ENCODE data around the gene FAM117A. TPM values are rescaled to one million over a fixed set of nuclear protein-coding genes. Genes with fewer than 3 reads are reported as not detected.

Gene FAM117A
- total RNA-seq, 2 donors from 2014 or later = 22.4 to 36.4 TPM

DNA sequence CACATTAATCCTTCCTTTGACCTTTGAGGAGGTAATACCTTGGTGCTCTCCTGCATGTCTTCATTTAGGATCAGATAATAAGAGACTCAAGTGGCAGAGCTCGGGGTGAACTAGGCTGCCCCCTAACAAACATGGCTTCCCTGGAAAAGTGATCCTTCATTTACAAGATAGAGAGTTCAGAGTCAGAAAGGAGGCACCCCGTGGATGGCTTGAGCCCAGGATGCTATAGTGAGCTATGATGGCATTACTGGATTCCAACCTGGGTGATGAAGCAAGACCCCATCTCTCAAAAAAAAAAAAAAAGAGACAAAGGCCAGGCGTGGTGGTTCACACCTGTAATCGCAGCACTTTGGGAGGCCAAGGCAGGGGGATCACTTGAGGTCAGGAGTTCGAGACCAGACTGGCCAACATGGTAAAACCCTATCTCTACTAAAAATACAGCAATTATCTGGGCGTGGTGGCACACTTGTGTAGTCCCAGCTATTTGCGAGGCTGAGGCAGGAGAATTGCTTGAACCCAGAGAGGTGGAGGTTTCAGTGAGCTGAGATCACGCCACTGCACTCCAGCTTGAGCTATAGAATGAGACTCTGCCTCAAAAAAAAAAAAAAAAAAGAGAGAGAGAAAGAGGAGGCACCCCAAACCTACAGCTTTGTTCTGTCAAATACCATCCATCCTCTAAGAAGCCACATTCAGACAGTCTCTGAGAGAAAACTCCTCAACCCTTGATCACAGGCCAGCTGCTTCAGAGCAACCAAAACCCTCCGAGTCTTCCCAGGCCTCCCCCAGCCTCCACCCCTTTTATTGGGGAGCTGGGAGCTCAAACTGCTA, 7.4 kb downstream of the FAM117A start:
- H3K4me1 Mint-ChIP-seq (ENCODE audit: low read depth in 2 of 2) = peaks cover 62 to 72% of the 10 kb centered on the region in 2 donors
- ATAC-seq (no peak), DNase-seq (ENCODE audit: low spot score) (no peak)
- no peaks in the 10 kb centered on the region for H3K27me3 Mint-ChIP-seq
- H3K27ac Mint-ChIP-seq = peak overlapping the region; percentile 54 to 91
- no peaks in the 10 kb centered on the region for H3K36me3 Mint-ChIP-seq
- H3K9me3 Mint-ChIP-seq = no peaks in the 10 kb centered on the region
- H3K4me3 Mint-ChIP-seq = peak overlapping the region; percentile 20

DNA sequence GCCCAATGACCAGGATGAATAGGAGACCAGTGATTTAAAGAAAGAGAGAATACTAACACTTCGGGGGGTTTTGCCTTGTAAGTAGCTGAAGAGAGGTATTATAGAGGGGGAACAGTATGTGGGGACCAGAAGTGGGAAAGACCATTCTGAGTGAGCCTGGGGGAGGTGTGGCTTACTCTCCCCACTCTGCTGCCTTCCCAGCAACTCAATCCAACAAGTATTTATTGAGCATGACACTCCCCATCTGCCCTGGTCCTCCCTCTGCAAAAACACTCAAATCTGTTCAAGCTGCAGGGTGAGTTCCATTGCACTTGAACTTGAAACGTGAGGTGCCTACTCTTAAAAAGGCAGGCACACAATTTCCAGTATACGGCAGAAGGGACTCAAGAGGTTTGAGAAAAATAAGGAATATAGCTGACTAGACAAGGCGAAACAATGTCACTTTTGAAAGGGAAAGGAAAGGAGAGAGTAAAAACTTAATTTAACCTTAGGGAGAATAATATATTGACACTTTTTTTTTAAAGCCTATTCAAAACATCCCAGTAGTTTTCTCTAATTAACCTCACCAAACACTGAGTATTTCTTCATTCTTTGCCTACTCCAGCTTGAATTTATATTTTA, 8.2 kb downstream of the FAM117A start:
- Mint-ChIP-seq H3K27ac (peak overlapping the region; percentile 54 to 91), H3K27me3 (no peaks in the 10 kb centered on the region), H3K4me1 (ENCODE audit: low read depth in 2 of 2) (peaks cover 56 to 66% of the 10 kb centered on the region in 2 donors), H3K4me3 (peak overlapping the region; percentile 61), H3K36me3 (no peaks in the 10 kb centered on the region), H3K9me3 (no peaks in the 10 kb centered on the region)
- ATAC-seq (peak in 1 of 2 donors; percentile 3), DNase-seq (ENCODE audit: low spot score) (no peak)

DNA sequence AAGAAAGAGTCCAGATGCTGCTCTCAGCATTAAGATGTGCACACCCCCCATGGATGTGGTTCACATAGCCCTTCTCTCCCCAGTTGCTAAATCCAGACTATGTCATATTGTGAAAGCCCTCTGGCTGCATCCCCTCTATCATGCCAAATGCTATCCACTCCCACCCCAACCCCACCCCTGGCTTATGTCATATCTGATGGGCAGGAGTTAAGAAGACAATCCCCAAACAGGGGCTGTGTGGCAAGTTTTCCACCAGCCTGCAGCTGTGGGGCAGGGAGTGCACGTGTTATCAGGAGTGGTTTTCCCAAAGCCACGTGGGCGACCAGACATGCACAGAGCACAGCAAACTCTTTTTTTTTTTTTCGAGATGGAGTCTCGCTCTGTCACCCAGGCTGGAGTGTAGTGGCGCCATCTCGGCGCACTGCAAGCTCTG, 10.0 kb downstream of the FAM117A start:
- H3K36me3 Mint-ChIP-seq = no peaks in the 10 kb centered on the region
- ATAC-seq = no peak
- H3K27ac Mint-ChIP-seq = peak overlapping the region; percentile 50 to 91
- H3K27me3 Mint-ChIP-seq = no peaks in the 10 kb centered on the region
- H3K9me3 Mint-ChIP-seq = no peaks in the 10 kb centered on the region
- H3K4me3 Mint-ChIP-seq = peak overlapping the region; percentile 12
- peaks cover 50 to 60% of the 10 kb centered on the region in 2 donors for H3K4me1 Mint-ChIP-seq (ENCODE audit: low read depth in 2 of 2)
- no peak for DNase-seq (ENCODE audit: low spot score)

DNA sequence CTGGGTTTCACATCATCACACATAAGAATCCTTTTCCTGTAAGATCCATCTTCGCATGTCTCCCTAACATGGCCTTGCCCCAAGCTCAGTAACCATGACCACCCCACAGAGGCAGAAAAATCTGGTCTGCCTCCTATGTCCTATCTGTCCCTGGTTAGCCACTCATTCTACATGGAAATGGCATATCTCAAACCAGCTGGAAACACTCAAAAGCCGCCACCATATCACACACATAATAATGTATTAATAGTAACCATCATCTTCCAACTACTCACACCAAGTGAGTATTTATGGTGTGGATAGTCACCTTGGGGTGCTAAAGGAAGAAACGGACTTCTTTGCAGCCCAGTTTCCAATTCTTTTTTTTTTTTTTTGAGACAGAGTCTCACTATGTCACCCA, 11.4 kb downstream of the FAM117A start:
- Mint-ChIP-seq H3K9me3 (no peaks in the 10 kb centered on the region), H3K27me3 (no peaks in the 10 kb centered on the region), H3K4me1 (ENCODE audit: low read depth in 2 of 2) (peaks cover 57 to 66% of the 10 kb centered on the region in 2 donors), H3K4me3 (no peak overlapping the region), H3K27ac (peak overlapping the region; percentile 50 to 91), H3K36me3 (no peaks in the 10 kb centered on the region)
- ATAC-seq = no peak
- DNase-seq (ENCODE audit: low spot score) = no peak

DNA sequence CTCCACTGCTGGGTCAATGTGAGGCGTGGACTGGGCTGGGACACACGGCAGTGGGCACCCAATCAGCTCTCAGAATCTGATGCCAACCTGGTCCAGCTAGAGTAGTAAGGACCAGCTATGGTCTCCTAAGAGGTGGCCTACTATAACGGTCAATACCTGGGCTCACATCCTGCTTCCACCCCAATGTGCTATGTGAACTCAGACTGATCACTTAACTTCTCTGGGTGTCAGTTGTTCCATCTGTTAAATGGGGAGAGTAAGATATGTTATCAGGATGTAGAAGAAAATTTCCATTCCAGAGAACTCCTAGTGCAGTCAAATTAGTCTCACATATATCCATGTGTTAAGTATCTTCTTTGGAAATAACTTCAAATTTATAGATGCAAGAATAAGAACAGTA, 14.2 kb downstream of the FAM117A start:
- H3K4me1 Mint-ChIP-seq (ENCODE audit: low read depth in 2 of 2) = peaks cover 62 to 70% of the 10 kb centered on the region in 2 donors
- no peaks in the 10 kb centered on the region for H3K27me3 Mint-ChIP-seq
- peaks cover 8% of the 10 kb centered on the region for H3K36me3 Mint-ChIP-seq
- H3K9me3 Mint-ChIP-seq = peaks cover 5% of the 10 kb centered on the region
- ATAC-seq = no peak
- peak overlapping the region; percentile 95 to 96 for H3K27ac Mint-ChIP-seq
- DNase-seq (ENCODE audit: low spot score) = no peak
- H3K4me3 Mint-ChIP-seq = peak overlapping the region; percentile 24

GRCh38 chr17:49748791-49749190, 15.1 kb downstream of the FAM117A start:
- DNase-seq (ENCODE audit: low spot score) = peak; percentile 72
- Mint-ChIP-seq H3K4me3 (peak overlapping the region; percentile 81), H3K36me3 (peaks cover 8% of the 10 kb centered on the region), H3K9me3 (peaks cover 5% of the 10 kb centered on the region), H3K27me3 (no peaks in the 10 kb centered on the region), H3K4me1 (ENCODE audit: low read depth in 2 of 2) (peaks cover 62 to 64% of the 10 kb centered on the region in 2 donors), H3K27ac (peak overlapping the region; percentile 95 to 96)
- peak; percentile 89 to 95 for ATAC-seq

GRCh38 chr17:49748223-49748622, 15.7 kb downstream of the FAM117A start:
- H3K9me3 Mint-ChIP-seq = peaks cover 5% of the 10 kb centered on the region
- H3K27me3 Mint-ChIP-seq = no peaks in the 10 kb centered on the region
- DNase-seq (ENCODE audit: low spot score) (no peak), ATAC-seq (no peak)
- peaks cover 62% of the 10 kb centered on the region in 2 donors for H3K4me1 Mint-ChIP-seq (ENCODE audit: low read depth in 2 of 2)
- H3K27ac Mint-ChIP-seq = peak overlapping the region; percentile 95 to 96
- H3K4me3 Mint-ChIP-seq = peak overlapping the region; percentile 81
- peaks cover 8% of the 10 kb centered on the region for H3K36me3 Mint-ChIP-seq

GRCh38 chr17:49747632-49748031, 16.3 kb downstream of the FAM117A start:
- peak overlapping the region; percentile 95 to 96 for H3K27ac Mint-ChIP-seq
- H3K4me3 Mint-ChIP-seq = peak overlapping the region; percentile 81
- peaks cover 8% of the 10 kb centered on the region for H3K36me3 Mint-ChIP-seq
- H3K27me3 Mint-ChIP-seq = no peaks in the 10 kb centered on the region
- peaks cover 64 to 68% of the 10 kb centered on the region in 2 donors for H3K4me1 Mint-ChIP-seq (ENCODE audit: low read depth in 2 of 2)
- peaks cover 5% of the 10 kb centered on the region for H3K9me3 Mint-ChIP-seq
- DNase-seq (ENCODE audit: low spot score) (peak; percentile 15), ATAC-seq (no peak)

DNA sequence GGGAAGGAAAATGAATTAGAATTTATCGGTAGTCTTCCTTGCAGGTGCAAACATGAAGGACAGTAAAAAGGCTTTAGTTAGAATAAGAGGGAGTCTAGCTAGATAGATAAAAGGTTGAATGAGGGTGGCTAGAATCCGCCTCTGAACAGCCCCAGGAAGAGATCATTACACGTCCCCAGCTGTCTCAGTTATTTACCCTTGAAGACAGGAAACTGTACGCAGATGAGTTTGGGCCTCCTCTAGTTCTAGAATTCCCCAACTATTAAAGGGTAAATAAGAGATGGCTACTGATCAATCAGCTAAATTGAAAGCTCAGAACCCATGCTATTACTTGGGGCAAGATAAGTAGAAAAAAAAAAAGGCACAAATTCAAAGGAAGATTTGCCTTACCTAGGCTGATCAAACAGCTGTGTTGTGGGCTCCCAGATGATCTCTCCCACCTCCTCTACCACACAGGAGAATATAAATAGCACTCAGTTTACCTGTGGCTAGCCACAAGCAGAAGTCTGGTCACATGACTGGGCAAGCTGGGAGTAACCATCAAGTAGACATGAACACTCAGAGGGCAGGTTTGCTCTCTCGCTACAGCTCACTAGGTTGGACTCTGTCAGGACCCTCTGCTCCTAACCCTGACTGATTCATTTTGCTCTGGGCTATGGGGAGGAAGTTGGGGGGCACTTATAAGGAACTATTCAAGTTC, 17.0 kb downstream of the FAM117A start:
- peaks cover 65 to 68% of the 10 kb centered on the region in 2 donors for H3K4me1 Mint-ChIP-seq (ENCODE audit: low read depth in 2 of 2)
- H3K27me3 Mint-ChIP-seq = no peaks in the 10 kb centered on the region
- H3K4me3 Mint-ChIP-seq = peak overlapping the region; percentile 81
- H3K27ac Mint-ChIP-seq = peak overlapping the region; percentile 95 to 96
- peaks cover 8% of the 10 kb centered on the region for H3K36me3 Mint-ChIP-seq
- ATAC-seq (peak; percentile 52 to 71), DNase-seq (ENCODE audit: low spot score) (peak; percentile 49)
- peaks cover 5% of the 10 kb centered on the region for H3K9me3 Mint-ChIP-seq

DNA sequence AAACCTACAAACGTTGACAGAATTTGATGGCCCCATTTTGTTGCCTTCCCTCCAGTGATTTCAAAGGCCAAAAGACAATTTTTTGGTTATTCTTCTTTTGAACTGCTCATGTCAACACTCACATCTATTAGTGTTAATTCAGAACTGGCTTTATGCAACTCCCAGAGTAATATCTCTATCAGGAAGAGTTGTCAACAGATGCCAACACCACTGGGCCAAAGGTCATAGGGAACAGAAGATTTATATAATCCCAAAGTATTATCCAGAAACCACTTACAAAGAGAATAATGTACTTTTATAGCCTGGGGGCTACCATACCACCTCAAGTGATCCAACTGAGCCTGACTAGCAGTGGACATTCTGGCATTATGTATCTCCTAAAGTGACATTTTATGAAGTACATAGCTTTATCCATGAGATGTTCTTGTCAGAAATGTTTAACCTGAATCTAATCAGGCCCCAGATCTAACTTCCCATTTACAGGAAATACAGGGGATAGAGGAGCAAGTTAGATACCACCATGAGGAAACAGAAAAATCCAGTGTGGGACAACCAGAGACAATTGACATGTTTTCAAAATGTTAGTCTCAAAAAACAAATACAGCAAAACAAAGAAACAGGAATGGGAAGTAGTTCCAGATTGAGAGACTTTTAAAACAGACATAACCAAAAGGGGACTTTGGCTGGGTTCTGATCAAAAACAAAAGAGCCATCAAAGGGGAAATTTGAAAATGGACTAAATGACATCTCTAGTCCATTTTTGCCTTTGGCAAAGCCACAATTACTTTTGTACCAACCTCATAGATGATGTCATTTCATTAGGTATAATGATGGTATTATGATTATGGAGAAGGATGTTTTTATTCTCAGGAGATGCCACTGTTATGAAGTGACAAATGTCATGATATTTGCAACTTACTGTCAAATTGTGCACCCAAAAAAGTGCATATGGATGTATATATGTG, 18.5 kb downstream of the FAM117A start:
- H3K4me1 Mint-ChIP-seq (ENCODE audit: low read depth in 2 of 2) = peaks cover 80 to 82% of the 10 kb centered on the region in 2 donors
- no peak for DNase-seq (ENCODE audit: low spot score)
- no peak for ATAC-seq
- peak overlapping the region; percentile 81 for H3K4me3 Mint-ChIP-seq
- H3K27ac Mint-ChIP-seq = peak overlapping the region; percentile 95 to 96
- H3K9me3 Mint-ChIP-seq = peaks cover 5% of the 10 kb centered on the region
- no peaks in the 10 kb centered on the region for H3K27me3 Mint-ChIP-seq
- peaks cover 8% of the 10 kb centered on the region for H3K36me3 Mint-ChIP-seq

- H3K36me3 Mint-ChIP-seq = peaks cover 8% of the 10 kb centered on the region
- ATAC-seq (no peak), DNase-seq (ENCODE audit: low spot score) (no peak)
- peak overlapping the region; percentile 93 for H3K4me3 Mint-ChIP-seq
- H3K4me1 Mint-ChIP-seq (ENCODE audit: low read depth in 2 of 2) = peaks cover 78 to 84% of the 10 kb centered on the region in 2 donors
- peak overlapping the region; percentile 97 to 100 for H3K27ac Mint-ChIP-seq
- H3K9me3 Mint-ChIP-seq = peaks cover 5% of the 10 kb centered on the region
- H3K27me3 Mint-ChIP-seq = no peaks in the 10 kb centered on the region
Observed at GRCh38 chr17:49742166-49742638, 21.7 kb downstream of the FAM117A start.

DNA sequence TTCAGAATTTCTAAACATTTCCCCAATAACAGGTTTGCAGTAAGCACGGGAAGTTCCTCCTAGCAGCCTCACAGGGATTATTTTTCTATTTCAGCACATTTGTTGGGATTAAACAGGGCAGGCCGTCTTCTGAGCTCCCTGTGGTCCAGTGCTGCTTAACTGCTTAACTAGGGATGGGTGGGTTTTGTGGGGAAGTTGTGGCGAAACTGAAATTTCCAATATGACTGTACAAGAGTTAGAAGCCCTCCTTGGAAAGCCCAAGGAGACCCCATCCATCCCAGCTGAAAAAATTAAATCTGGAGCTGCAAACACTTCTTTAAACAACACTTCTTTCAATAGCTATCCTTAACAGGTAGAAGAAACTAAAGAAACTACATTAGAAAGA, 22.2 kb downstream of the FAM117A start:
- Mint-ChIP-seq H3K4me3 (peak overlapping the region; percentile 93), H3K27me3 (no peaks in the 10 kb centered on the region), H3K36me3 (peaks cover 8% of the 10 kb centered on the region), H3K27ac (peak overlapping the region; percentile 97 to 100), H3K4me1 (ENCODE audit: low read depth in 2 of 2) (peaks cover 77 to 84% of the 10 kb centered on the region in 2 donors), H3K9me3 (peaks cover 5% of the 10 kb centered on the region)
- DNase-seq (ENCODE audit: low spot score) (peak; percentile 60), ATAC-seq (no peak)
